SIG-M5 (cell line): ENCODE data around the gene ITPR2.
A peak's percentile ranks its signal among the peaks of the same experiment; 100 is the strongest.

ENCODE experiments used
- DNase-seq: peaks from one replicate; lab custom pipeline; 2025; lab: John Stamatoyannopoulos, UW

The ITPR2 gene

GRCh38 chr12:26821212-26821701, 11.7 kb downstream of the ITPR2 start:
- DNase-seq: no peak

- DNase-seq: no peak
These were observed 14.4 kb downstream of the ITPR2 start for GRCh38 chr12:26818636-26819035.

- DNase-seq: no peak
These were observed 14.8 kb downstream of the ITPR2 start for GRCh38 chr12:26818201-26818600.

- DNase-seq: no peak
These were observed 15.8 kb downstream of the ITPR2 start for GRCh38 chr12:26817183-26817591.

GRCh38 chr12:26813812-26814211, 19.2 kb downstream of the ITPR2 start:
- no peak for DNase-seq

GRCh38 chr12:26810330-26810729, 22.7 kb downstream of the ITPR2 start:
- no peak for DNase-seq

GRCh38 chr12:26809611-26810285, 23.2 kb downstream of the ITPR2 start:
- DNase-seq: no peak

- no peak for DNase-seq
These were observed 24.1 kb downstream of the ITPR2 start for GRCh38 chr12:26808766-26809476.

- DNase-seq: no peak
These were observed 25.7 kb downstream of the ITPR2 start for GRCh38 chr12:26807292-26807691.

GRCh38 chr12:26806556-26806955, 26.4 kb downstream of the ITPR2 start:
- DNase-seq: no peak

- no peak for DNase-seq
These were observed 27.5 kb downstream of the ITPR2 start for GRCh38 chr12:26805401-26805971.

- no peak for DNase-seq
These were observed 29.4 kb downstream of the ITPR2 start for GRCh38 chr12:26803552-26803951.

GRCh38 chr12:26801486-26801885, 31.5 kb downstream of the ITPR2 start:
- no peak for DNase-seq

- no peak for DNase-seq
These were observed 32.1 kb downstream of the ITPR2 start for GRCh38 chr12:26800858-26801257.

- no peak for DNase-seq
These were observed 32.6 kb downstream of the ITPR2 start for GRCh38 chr12:26800347-26800746.

GRCh38 chr12:26799741-26800140, 33.3 kb downstream of the ITPR2 start:
- no peak for DNase-seq

GRCh38 chr12:26798640-26799039, 34.4 kb downstream of the ITPR2 start:
- DNase-seq: no peak

GRCh38 chr12:26798023-26798422, 35.0 kb downstream of the ITPR2 start:
- DNase-seq: no peak

- DNase-seq: no peak
These were observed 37.1 kb downstream of the ITPR2 start for GRCh38 chr12:26795910-26796309.

- peak; percentile 54 for DNase-seq
These were observed 41.6 kb downstream of the ITPR2 start for GRCh38 chr12:26791301-26791791.

- no peak for DNase-seq
These were observed 42.4 kb downstream of the ITPR2 start for GRCh38 chr12:26790645-26790994.

- no peak for DNase-seq
These were observed 43.0 kb downstream of the ITPR2 start for GRCh38 chr12:26789731-26790644.
